GM23338 (cell line): Measurements from ENCODE around the gene PARD3. TPM values are rescaled to one million over a fixed set of nuclear protein-coding genes. Genes with fewer than 3 reads are reported as not detected.

ENCODE experiments used
- ATAC-seq: fragments of 200-7000 bp; cut with Tn5 transposase; 3 replicates; pipeline ENCODE4 v1.9.1; 2020
- DNase-seq: peaks from one replicate; pipeline ENCODE4 v3.0.0-alpha.2; 2015; ENCODE audit warnings: low spot score
- H2AFZ ChIP-seq: fragments of 200-600 bp; sonication (generic); 2 replicates; pipeline ENCODE4 v1.8.0; 2016; ENCODE audit warnings: antibody characterized with exemption, mild to moderate bottlenecking, moderate library complexity
- H3F3A ChIP-seq: fragments of 200-600 bp; sonication (generic); replicated peaks from 2 replicates; pipeline ENCODE4 v1.8.0; 2017; ENCODE audit warnings: antibody characterized with exemption, mixed run types, low read depth
- H3K27ac ChIP-seq: fragments of 200-600 bp; sonication (generic); 2 replicates; pipeline ENCODE4 v1.6.1; 2016; ENCODE audit warnings: low read depth
- H3K27me3 ChIP-seq: fragments of 200-600 bp; sonication (generic); 2 replicates; pipeline ENCODE4 v1.8.0; 2016; ENCODE audit warnings: mild to moderate bottlenecking, mixed run types, moderate library complexity; ENCODE audit not compliant: insufficient read depth
- H3K36me3 ChIP-seq: fragments of 200-600 bp; sonication (generic); 2 replicates; pipeline ENCODE4 v1.8.0; 2016; ENCODE audit warnings: mild to moderate bottlenecking; ENCODE audit not compliant: insufficient read depth
- H3K4me1 ChIP-seq: fragments of 200-600 bp; sonication (generic); 2 replicates; pipeline ENCODE4 v1.8.0; 2016; ENCODE audit warnings: mild to moderate bottlenecking, moderate library complexity; ENCODE audit not compliant: insufficient read depth
- H3K4me2 ChIP-seq: fragments of 200-600 bp; sonication (generic); 2 replicates; pipeline ENCODE4 v1.7.1; 2017; ENCODE audit warnings: mixed run types
- H3K4me3 ChIP-seq: fragments of 200-600 bp; sonication (generic); 2 replicates; pipeline ENCODE4 v1.6.1; 2016; ENCODE audit warnings: mixed run types
- H3K79me2 ChIP-seq: fragments of 200-600 bp; sonication (generic); replicated peaks from 2 replicates; pipeline ENCODE4 v1.8.0; 2017; ENCODE audit warnings: mild to moderate bottlenecking; ENCODE audit not compliant: insufficient read depth
- H3K9me2 ChIP-seq: fragments of 200-600 bp; sonication (generic); 2 replicates; pipeline ENCODE4 v1.8.0; 2017; ENCODE audit not compliant: insufficient read depth
- H4K20me1 ChIP-seq: fragments of 200-600 bp; sonication (generic); replicated peaks from 2 replicates; pipeline ENCODE4 v1.8.0; 2017; ENCODE audit warnings: mild to moderate bottlenecking; ENCODE audit not compliant: insufficient read depth
- H3K27ac Mint-ChIP-seq: 2 replicates; pipeline ENCODE4 v1.8.0; 2020; ENCODE audit warnings: inconsistent platforms, mild to moderate bottlenecking, moderate library complexity, mixed read lengths
- H3K27me3 Mint-ChIP-seq: 3 replicates; pipeline ENCODE4 v1.8.0; 2022; ENCODE audit warnings: low read depth, mild to moderate bottlenecking, moderate library complexity, mixed read lengths, inconsistent platforms; ENCODE audit not compliant: insufficient read depth, poor library complexity
- H3K36me3 Mint-ChIP-seq: 3 replicates; pipeline ENCODE4 v1.8.0; 2021; ENCODE audit warnings: low read depth, mild to moderate bottlenecking, inconsistent platforms, moderate library complexity, mixed read lengths
- H3K4me1 Mint-ChIP-seq: 3 replicates; pipeline ENCODE4 v1.8.0; 2020; ENCODE audit warnings: mild to moderate bottlenecking, inconsistent platforms, mixed read lengths
- H3K4me3 Mint-ChIP-seq: 3 replicates; pipeline ENCODE4 v1.8.0; 2021; ENCODE audit warnings: moderate library complexity, mild to moderate bottlenecking, inconsistent platforms, mixed read lengths
- H3K9me3 Mint-ChIP-seq: 3 replicates; pipeline ENCODE4 v1.8.0; 2020; ENCODE audit warnings: moderate library complexity, mild to moderate bottlenecking, inconsistent platforms, mixed read lengths
- POLR2AphosphoS5 ChIP-seq: IDR thresholded peaks from 2 replicates; pipeline ENCODE4 v1.6.1; 2016; ENCODE audit warnings: antibody characterized with exemption, low read depth
- ZNF114 ChIP-seq: fragments of 250-450 bp; sonication (Bioruptor Pico); IDR thresholded peaks from 2 replicates; pipeline ENCODE4 v1.5.0; 2020; ENCODE audit warnings: mild to moderate bottlenecking, moderate library complexity
- ZNF331 ChIP-seq: fragments of 250-450 bp; sonication (Bioruptor Pico); IDR thresholded peaks from 2 replicates; pipeline ENCODE4 v1.5.0; 2020; ENCODE audit warnings: low read depth, mild to moderate bottlenecking, moderate library complexity
- polyA plus RNA-seq: library from polyadenylated mRNA; unstranded; fragments of >200 nt; fragmentation: Nextera tagmentation; extraction: Ambion mirVana; gene quantifications from 2 replicates; pipeline ENCODE4 v1.2.1, GENCODE V29; 2016
- total RNA-seq: library from RNA; depleted of rRNA; stranded (reverse); fragments of >200 nt; shearing (Covaris generic); gene quantifications from 2 replicates; pipeline ENCODE4 v1.2.3, GENCODE V29; 2014
- TF ChIP-seq, protein P1 (sequence below): IDR thresholded peaks from one replicate; pipeline ENCODE4 v1.6.1; 2018; ENCODE audit warnings: antibody characterized with exemption; ENCODE audit not compliant: unreplicated experiment
- TF ChIP-seq, protein P2 (sequence below), 2 experiments: fragments of 200-600 bp in 1 of 2; sonication (generic) in 1 of 2; conservative IDR thresholded peaks; 2 replicates each; pipeline versions ENCODE4 v1.5.1 to v1.6.1; 2016 to 2017; ENCODE audit warnings: antibody characterized with exemption in 2 of 2, low read depth in 2 of 2, mild to moderate bottlenecking in 2 of 2, moderate library complexity in 1 of 2
- TF ChIP-seq, protein P3 (sequence below): IDR thresholded peaks from 2 replicates; pipeline ENCODE4 v1.6.1; 2016; ENCODE audit warnings: antibody characterized with exemption
- TF ChIP-seq, protein P4 (sequence below): fragments of 250-450 bp; sonication (Bioruptor Pico); IDR thresholded peaks from 2 replicates; pipeline ENCODE4 v1.5.0; 2020; ENCODE audit warnings: mild to moderate bottlenecking, moderate library complexity

PARD3 gene
- total and polyA plus RNA-seq, 2 experiments from 2014 or later = 30.2 to 51.4 TPM

DNA sequence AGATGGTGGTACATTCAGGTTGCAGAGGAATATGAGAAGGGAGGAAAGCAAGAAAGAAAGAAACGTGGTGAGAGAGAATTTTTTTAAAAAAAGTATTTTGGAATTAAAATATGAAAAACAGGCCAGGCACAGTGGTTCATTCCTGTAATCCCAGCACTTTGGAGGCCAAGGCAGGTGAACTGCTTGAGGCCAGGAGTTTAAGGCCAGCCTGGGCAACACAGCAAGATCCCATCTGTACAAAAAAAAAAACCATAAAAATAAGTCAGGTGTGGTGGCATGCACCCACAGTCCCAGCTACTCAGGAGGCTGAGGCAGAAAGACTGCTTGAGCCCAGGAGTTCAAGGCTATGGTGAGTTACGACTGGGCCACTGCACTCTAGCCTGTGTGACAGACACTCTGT, 112.1 kb downstream of the PARD3 start:
- no peak overlapping the region for H3K4me2 ChIP-seq
- TF ChIP-seq, protein P1, sequence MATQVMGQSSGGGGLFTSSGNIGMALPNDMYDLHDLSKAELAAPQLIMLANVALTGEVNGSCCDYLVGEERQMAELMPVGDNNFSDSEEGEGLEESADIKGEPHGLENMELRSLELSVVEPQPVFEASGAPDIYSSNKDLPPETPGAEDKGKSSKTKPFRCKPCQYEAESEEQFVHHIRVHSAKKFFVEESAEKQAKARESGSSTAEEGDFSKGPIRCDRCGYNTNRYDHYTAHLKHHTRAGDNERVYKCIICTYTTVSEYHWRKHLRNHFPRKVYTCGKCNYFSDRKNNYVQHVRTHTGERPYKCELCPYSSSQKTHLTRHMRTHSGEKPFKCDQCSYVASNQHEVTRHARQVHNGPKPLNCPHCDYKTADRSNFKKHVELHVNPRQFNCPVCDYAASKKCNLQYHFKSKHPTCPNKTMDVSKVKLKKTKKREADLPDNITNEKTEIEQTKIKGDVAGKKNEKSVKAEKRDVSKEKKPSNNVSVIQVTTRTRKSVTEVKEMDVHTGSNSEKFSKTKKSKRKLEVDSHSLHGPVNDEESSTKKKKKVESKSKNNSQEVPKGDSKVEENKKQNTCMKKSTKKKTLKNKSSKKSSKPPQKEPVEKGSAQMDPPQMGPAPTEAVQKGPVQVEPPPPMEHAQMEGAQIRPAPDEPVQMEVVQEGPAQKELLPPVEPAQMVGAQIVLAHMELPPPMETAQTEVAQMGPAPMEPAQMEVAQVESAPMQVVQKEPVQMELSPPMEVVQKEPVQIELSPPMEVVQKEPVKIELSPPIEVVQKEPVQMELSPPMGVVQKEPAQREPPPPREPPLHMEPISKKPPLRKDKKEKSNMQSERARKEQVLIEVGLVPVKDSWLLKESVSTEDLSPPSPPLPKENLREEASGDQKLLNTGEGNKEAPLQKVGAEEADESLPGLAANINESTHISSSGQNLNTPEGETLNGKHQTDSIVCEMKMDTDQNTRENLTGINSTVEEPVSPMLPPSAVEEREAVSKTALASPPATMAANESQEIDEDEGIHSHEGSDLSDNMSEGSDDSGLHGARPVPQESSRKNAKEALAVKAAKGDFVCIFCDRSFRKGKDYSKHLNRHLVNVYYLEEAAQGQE = no peak
- TF ChIP-seq, protein P2, sequence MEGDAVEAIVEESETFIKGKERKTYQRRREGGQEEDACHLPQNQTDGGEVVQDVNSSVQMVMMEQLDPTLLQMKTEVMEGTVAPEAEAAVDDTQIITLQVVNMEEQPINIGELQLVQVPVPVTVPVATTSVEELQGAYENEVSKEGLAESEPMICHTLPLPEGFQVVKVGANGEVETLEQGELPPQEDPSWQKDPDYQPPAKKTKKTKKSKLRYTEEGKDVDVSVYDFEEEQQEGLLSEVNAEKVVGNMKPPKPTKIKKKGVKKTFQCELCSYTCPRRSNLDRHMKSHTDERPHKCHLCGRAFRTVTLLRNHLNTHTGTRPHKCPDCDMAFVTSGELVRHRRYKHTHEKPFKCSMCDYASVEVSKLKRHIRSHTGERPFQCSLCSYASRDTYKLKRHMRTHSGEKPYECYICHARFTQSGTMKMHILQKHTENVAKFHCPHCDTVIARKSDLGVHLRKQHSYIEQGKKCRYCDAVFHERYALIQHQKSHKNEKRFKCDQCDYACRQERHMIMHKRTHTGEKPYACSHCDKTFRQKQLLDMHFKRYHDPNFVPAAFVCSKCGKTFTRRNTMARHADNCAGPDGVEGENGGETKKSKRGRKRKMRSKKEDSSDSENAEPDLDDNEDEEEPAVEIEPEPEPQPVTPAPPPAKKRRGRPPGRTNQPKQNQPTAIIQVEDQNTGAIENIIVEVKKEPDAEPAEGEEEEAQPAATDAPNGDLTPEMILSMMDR (conservative IDR thresholded peaks at IDR 0.05; ENCODE audit: low read depth in 2 of 2) = no peak
- no peak for TF ChIP-seq ZNF331 (CRISPR knock-in tag)
- TF ChIP-seq ZNF114 (CRISPR knock-in tag) = no peak
- TF ChIP-seq POLR2AphosphoS5 = no peak
- TF ChIP-seq, protein P3, sequence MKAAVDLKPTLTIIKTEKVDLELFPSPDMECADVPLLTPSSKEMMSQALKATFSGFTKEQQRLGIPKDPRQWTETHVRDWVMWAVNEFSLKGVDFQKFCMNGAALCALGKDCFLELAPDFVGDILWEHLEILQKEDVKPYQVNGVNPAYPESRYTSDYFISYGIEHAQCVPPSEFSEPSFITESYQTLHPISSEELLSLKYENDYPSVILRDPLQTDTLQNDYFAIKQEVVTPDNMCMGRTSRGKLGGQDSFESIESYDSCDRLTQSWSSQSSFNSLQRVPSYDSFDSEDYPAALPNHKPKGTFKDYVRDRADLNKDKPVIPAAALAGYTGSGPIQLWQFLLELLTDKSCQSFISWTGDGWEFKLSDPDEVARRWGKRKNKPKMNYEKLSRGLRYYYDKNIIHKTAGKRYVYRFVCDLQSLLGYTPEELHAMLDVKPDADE = no peak
- TF ChIP-seq, protein P4, sequence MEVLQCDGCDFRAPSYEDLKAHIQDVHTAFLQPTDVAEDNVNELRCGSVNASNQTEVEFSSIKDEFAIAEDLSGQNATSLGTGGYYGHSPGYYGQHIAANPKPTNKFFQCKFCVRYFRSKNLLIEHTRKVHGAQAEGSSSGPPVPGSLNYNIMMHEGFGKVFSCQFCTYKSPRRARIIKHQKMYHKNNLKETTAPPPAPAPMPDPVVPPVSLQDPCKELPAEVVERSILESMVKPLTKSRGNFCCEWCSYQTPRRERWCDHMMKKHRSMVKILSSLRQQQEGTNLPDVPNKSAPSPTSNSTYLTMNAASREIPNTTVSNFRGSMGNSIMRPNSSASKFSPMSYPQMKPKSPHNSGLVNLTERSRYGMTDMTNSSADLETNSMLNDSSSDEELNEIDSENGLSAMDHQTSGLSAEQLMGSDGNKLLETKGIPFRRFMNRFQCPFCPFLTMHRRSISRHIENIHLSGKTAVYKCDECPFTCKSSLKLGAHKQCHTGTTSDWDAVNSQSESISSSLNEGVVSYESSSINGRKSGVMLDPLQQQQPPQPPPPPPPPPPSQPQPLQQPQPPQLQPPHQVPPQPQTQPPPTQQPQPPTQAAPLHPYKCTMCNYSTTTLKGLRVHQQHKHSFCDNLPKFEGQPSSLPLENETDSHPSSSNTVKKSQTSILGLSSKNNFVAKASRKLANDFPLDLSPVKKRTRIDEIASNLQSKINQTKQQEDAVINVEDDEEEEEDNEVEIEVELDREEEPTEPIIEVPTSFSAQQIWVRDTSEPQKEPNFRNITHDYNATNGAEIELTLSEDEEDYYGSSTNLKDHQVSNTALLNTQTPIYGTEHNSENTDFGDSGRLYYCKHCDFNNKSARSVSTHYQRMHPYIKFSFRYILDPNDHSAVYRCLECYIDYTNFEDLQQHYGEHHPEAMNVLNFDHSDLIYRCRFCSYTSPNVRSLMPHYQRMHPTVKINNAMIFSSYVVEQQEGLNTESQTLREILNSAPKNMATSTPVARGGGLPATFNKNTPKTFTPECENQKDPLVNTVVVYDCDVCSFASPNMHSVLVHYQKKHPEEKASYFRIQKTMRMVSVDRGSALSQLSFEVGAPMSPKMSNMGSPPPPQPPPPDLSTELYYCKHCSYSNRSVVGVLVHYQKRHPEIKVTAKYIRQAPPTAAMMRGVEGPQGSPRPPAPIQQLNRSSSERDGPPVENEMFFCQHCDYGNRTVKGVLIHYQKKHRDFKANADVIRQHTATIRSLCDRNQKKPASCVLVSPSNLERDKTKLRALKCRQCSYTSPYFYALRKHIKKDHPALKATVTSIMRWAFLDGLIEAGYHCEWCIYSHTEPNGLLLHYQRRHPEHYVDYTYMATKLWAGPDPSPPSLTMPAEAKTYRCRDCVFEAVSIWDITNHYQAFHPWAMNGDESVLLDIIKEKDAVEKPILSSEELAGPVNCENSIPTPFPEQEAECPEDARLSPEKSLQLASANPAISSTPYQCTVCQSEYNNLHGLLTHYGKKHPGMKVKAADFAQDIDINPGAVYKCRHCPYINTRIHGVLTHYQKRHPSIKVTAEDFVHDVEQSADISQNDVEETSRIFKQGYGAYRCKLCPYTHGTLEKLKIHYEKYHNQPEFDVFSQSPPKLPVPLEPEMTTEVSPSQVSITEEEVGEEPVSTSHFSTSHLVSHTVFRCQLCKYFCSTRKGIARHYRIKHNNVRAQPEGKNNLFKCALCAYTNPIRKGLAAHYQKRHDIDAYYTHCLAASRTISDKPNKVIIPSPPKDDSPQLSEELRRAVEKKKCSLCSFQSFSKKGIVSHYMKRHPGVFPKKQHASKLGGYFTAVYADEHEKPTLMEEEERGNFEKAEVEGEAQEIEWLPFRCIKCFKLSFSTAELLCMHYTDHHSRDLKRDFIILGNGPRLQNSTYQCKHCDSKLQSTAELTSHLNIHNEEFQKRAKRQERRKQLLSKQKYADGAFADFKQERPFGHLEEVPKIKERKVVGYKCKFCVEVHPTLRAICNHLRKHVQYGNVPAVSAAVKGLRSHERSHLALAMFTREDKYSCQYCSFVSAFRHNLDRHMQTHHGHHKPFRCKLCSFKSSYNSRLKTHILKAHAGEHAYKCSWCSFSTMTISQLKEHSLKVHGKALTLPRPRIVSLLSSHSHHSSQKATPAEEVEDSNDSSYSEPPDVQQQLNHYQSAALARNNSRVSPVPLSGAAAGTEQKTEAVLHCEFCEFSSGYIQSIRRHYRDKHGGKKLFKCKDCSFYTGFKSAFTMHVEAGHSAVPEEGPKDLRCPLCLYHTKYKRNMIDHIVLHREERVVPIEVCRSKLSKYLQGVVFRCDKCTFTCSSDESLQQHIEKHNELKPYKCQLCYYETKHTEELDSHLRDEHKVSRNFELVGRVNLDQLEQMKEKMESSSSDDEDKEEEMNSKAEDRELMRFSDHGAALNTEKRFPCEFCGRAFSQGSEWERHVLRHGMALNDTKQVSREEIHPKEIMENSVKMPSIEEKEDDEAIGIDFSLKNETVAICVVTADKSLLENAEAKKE (CRISPR knock-in tag) = no peak
- H2AFZ ChIP-seq = no peak overlapping the region
- H3K36me3 ChIP-seq = no peaks in the 10 kb centered on the region
- ATAC-seq = no peak
- H3K9me2 ChIP-seq = no peaks in the 10 kb centered on the region
- peaks cover 23% of the 10 kb centered on the region for H3K4me1 ChIP-seq
- H3K27me3 Mint-ChIP-seq = peaks cover 3% of the 10 kb centered on the region
- no peak overlapping the region for H3K27ac ChIP-seq
- no peaks in the 10 kb centered on the region for H3K27me3 ChIP-seq
- H3K36me3 Mint-ChIP-seq = no peaks in the 10 kb centered on the region
- peaks cover 52% of the 10 kb centered on the region for H3K4me1 Mint-ChIP-seq
- no peak overlapping the region for H3K27ac Mint-ChIP-seq
- peaks cover 100% of the 10 kb centered on the region for H3K79me2 ChIP-seq
- H3F3A ChIP-seq = no peaks in the 10 kb centered on the region
- H3K9me3 Mint-ChIP-seq = no peaks in the 10 kb centered on the region
- no peak overlapping the region for H3K4me3 ChIP-seq
- no peak for DNase-seq
- peaks cover 21% of the 10 kb centered on the region for H4K20me1 ChIP-seq
- H3K4me3 Mint-ChIP-seq = no peak overlapping the region
